Keratinocyte (primary cell): ENCODE data around the gene KMT2D.

Source experiments
- CTCF ChIP-seq, 3 experiments: IDR thresholded peaks in 1 of 3; conservative IDR thresholded peaks in 1 of 3; optimal IDR thresholded peaks in 1 of 3; 2 replicates in 2 of 3; 3 replicates in 1 of 3; pipeline versions ENCODE3 to v1.5.1; 2011; ENCODE audit warnings: low read length in 3 of 3, mild to moderate bottlenecking in 3 of 3, moderate library complexity in 2 of 3, control low read depth in 1 of 3, inconsistent platforms in 1 of 3; ENCODE audit not compliant: insufficient read depth in 2 of 3; ENCODE audit errors: extremely low read depth in 1 of 3
- EZH2 ChIP-seq: IDR thresholded peaks from one replicate; pipeline ENCODE4 v1.6.1; 2012; ENCODE audit warnings: inconsistent platforms, mild to moderate bottlenecking, low read length, moderate library complexity

- TF ChIP-seq CTCF (optimal IDR thresholded peaks at IDR 0.05 in 1 of 3, IDR thresholded peaks at IDR 0.05 in 1 of 3, conservative IDR thresholded peaks at IDR 0.05 in 1 of 3; ENCODE audit: extremely low read depth in 1 of 3, insufficient read depth in 2 of 3, low read length in 3 of 3) = no peak
- TF ChIP-seq EZH2 = no peak
These were observed 2.7 kb downstream of the KMT2D start for GRCh38 chr12:49057888-49058287.
